GM19463 (cell line): ENCODE data around the gene ARHGDIG.
A peak's percentile ranks its signal among the peaks of the same experiment; 100 is the strongest.
"Not testable (repeated sequence)": the region's sequence is repeated elsewhere in the genome, so short reads cannot be mapped to it uniquely, and the experiment has no call there.

Experiments used
- ATAC-seq: cut with Tn5 transposase; IDR thresholded peaks from one replicate; pipeline ENCODE4 v1.9.1; 2021; ENCODE audit warnings: mild to moderate bottlenecking, moderate library complexity; ENCODE audit not compliant: unreplicated experiment

Gene ARHGDIG

DNA sequence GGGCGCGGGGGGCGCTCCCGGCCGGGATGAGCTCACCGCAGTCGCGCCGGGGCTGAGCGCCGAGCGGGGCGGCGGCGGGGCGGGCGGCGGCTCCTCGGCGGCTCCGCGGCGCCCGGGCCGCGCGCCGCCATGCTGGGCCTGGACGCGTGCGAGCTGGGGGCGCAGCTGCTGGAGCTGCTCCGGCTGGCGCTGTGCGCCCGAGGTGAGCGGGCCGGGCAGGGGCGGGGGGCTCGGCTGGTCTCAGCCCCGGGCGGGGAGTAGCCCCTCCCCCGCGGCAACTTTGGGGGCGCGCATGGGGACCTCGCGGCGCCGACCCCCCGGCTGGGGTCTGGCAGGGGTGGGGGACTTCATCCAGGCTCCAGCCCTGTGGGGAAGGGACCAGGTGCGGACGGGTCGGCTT, at the start of gene ARHGDIG:
Gene ARHGDIG (plus strand): TSS at position 40 of the 400 bp plus-strand sequence. CDS start 90 bp downstream, at position 130.
- no peak for ATAC-seq

DNA sequence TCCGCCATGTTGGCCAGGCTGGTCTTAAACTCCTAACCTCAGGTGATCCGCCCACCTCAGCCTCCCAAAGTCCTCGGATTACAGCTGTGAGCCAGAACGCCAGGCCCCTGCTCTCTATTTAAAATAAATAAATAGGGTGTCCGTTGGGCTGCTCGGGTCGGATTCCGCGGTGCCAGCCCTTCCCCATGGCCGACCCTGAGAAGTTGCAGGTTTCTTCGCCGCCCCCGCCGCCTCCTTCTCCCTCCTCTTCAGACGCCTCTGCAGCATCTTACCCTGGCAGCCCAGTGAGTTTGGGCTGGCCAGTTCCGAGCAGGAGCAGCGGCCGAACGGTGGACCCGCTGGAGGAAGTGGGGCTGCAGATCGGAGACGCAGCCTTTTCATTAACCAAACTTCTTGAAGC, 49.4 kb upstream of the ARHGDIG start:
- ATAC-seq: no peak

DNA sequence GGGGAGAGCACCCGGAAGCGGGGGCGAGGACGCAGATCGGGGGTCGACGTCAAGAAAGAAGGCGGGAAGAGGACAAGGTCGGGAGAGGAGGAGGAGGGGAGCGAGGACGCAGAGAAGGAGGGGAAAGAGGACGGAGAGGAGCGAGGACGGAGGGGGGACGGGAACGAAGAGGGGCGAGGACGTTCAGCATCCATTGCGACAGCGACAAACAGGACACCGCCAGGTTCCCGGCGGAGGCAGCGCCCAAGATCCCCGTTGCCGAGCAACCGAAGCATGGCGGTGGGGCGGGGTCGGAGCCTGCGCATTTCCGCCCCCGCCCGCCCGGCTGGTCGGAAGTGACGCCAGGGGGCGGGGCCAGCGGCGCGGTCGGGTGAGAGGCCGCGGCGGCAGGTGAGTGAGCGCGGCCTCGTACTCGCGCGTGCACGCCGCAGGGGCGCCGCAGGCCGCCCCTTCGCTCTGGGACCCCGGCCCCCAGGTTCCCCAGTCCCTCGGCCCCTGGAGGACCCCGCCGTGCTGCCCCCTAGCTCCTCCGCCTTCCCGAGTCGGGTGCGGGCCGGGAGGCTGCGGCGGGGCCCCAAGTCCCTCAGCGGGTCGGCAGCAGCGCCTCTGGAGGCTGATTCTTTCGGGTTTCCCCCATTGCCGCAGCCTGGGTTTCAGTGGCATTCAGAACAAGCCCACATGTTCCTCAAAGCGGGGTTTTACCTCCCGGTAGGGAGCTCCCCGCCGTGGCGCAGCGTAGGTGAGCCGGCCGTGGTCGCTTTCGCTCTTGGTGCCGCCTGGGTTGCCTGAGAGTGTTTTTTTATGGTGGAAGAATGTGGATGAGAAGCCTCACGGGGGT, 45.7 kb upstream of the ARHGDIG start, which contains the start of gene FAM234A:
Gene FAM234A (plus strand): TSS at position 354 of the 838 bp plus-strand sequence. CDS start 19,593 bp downstream, outside the sequence.
- peak; percentile 84 for ATAC-seq

DNA sequence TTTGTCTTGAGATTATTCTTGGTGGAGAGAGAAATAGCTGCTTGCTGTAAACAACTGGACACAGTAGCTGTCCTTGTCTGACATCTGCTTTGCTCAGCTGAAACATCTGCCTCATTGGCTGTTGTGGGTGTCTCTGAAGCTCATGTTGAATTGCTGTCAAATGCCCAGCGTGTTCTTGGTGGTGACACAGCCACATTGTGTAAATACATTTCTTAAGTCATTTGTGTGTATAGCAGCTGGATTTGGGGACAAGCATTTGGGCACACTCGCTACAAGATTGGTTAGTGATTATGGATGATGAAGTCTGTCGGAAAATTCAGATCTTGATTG, 40.5 kb upstream of the ARHGDIG start:
- ATAC-seq: no peak

DNA sequence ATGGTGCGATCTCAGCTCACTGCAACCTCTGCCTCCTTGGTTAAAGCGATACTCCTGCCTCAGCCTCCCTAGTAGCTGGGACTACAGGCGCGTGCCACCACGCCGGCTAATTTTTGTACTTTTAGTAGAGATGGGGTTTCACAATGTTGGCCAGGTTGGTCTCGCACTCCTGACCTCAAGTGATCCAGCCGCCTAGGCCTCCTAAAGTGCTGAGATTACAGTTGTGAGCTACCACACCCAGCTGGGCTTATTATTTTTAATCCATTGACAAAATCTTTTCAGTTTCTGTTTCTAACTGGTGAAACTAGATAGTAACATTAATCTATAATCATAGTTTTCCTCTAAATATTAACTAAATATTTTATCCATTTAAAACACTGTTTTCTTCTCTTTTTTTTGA, 39.8 kb upstream of the ARHGDIG start:
- no peak for ATAC-seq

DNA sequence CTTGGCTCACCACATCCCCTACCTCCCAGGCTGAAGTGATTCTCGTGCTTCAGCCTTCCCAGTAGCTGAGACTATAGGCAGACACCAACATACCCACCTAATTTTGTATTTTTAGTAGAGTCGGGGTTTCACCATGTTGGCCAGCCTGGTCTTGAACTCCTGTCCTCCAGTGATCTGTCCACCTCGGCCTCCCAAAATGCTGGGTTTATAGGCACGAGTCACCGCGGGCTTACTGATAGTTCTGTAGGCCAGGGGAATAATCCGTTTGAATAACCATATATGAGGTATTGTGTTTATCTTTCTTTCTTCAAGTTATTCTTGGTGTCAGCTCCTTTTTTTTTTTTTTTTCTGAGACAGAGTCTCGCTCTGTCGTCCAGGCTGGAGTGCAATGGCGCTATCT, 38.1 kb upstream of the ARHGDIG start:
- no peak for ATAC-seq

DNA sequence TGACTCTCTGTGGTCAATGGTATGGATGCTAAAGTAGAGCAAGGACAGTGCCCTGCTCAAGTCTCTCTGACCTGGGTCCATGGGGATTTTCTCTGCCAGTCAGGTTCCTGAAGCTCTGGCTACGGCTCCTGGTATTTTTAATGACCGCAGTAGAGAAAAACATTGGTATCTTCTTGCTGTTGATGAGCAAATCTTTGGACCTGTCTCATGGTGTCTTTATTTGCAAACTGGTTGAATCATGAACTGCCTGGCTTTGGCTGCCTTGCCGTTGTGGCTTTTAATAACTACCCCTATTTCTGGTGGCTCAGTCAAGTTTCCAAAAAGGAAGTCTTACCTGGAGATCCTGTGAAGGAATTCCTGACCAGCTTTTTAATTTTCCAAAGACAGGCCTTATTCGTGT, 37.0 kb upstream of the ARHGDIG start:
- ATAC-seq: no peak

DNA sequence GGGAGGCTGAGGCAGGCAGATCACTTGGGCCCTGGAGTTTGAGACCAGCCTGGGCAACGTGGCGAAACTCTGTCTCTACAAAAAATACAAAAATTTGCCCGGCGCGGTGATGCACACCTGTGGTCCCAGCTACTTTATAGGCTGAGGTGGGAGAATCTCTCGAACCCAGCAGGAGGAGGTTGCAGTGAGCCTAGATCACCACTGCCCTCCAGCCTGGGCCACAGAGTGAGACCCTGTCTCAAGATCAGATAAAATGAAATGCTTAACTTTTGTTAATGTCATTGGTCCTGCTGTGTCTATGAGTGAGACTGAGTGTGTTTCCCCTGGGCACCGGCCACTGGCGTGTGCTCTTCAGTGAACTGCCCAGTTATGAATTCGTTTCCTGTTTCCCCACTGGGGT, 35.3 kb upstream of the ARHGDIG start:
- no peak for ATAC-seq

DNA sequence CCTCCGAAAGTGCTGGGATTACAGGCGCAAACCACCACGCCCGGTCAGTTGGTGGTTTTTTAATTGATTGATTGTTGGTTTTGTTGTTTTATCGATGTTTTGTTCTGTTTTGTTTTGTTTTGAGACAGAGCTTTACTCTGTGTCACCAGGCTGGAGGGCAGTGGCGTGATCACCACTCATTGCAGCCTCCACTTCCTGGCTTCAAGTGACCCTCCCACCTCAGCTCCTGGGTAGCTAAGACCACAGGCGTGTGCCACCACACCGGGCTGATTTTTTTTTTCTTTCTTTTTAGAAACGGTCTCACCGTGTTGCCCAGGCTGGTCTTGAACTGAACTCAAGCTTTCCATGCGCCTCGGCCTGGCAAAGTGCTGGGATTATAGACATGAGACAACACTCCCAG, 33.4 kb upstream of the ARHGDIG start:
- ATAC-seq: no peak

DNA sequence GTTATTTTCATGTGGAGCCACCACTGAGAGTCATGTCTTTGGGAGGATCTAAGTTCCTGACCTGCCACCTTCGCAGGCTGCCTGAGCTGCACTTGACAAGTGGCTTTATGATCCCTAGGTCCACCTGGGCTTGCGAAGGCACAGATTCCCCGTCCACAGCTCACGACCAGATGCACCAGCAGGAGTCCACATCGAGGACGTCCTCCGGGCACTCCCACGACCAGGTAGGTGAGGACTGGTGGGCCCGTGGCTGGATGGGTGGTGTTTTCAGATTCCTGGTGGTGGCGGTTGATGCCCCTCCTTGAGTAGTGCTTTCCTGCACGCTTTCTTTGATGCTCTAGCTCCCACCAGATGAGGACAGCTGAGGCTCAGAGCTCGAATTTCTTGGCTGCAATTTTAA, 31.0 kb upstream of the ARHGDIG start:
- no peak for ATAC-seq

DNA sequence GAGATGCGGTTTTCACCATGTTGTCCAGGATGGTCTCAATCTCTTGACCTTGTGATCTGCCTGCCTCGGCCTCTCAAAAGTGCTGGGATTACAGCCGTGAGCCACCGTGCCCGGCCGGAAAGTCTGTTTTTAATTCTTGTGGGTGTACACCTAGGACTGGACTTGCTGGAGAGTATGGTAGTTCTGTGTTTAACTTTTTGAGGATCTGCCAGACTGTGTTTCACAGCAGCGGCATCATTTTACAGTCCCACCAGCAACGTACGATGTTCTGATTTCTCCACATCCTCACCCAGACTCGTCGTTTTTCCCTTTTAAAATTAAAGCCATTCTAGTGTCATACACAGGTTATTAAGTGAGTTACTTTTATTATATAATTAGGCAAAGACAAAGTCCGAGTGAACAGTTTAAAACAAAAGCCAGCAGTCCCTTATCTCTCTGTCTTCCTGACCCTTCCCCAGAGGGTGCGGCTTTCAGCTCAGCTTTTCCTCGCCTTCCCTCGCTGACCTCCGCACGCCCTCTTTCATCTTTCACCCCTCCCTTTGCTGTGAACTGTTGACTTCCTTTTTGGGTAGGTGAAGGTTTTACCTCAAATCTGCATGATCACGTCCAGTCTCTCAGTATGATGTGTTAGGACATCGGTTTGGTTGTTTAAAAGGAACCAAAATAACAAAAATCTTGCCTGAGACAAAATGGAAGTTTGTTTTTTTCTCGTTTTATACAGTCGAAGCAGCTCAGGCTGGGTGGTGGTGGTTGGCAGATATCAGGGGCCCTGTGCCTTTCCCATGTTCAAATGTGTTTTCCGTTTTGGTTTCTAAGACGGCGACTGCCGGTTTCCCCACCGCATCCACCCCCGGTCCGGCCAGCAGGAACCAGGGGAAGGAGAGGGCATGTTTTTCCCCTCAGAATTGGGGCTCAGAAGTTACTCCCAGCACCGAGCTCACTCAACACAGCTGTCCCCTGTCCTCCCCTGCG, 27.7 kb upstream of the ARHGDIG start:
- no peak for ATAC-seq

DNA sequence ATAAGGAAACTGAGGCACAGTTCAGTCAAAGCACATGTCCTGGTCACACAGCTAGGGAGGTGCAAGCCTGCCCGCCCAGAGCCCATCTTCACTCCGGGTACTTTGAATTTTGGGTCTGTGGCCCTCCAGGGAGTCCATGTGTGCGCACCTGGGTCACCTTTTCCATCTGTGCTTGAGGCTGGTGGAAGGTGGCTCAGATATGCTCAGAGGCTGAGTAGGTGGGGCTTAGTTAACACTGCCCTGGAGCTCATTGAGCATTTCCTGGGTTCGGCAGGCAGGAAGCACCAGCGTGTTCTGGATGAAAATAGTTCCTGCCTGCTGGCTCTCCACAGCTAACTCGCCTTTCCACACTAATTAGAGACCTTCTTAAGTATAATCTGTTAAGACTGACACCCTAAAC, 26.6 kb upstream of the ARHGDIG start:
- ATAC-seq: no peak

DNA sequence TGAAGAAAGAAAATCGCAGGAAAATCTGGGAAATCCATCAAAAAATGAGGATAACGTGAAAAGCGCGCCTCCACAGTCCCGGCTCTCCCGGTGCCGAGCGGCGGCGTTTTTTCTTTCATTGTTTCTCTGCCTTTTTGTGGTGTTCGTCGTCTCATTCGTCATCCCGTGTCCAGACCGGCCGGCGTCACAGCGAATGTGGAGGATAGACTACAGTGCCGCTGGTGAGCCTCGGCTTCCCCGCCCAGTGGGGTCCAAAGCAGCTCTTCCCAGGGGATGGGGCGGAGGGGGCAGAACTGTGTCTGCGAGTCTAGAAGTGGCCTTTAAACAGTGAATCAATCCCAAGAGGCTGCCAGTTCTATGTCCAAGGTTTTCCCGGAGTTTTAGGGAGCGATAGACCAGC, 25.9 kb upstream of the ARHGDIG start:
- ATAC-seq: no peak

DNA sequence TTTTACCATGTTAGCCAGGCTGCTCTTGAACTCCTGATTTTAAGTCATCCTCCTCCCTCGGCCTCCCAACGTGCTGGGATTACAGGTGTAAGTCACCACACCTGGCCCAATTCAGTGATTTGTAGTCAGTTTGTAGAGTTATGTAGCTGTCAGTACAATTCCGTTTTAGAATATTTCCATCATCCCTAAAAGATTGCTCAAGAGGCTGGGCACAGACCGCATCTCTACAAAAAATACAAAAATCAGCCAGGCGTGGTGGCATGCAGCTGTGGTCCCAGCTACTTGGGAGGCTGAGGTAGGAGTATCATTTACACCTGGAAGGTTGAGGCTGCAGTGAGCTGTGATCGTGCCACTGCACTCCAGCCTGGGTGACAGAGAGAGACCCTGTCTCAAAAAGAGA, 25.2 kb upstream of the ARHGDIG start:
- ATAC-seq: no peak

DNA sequence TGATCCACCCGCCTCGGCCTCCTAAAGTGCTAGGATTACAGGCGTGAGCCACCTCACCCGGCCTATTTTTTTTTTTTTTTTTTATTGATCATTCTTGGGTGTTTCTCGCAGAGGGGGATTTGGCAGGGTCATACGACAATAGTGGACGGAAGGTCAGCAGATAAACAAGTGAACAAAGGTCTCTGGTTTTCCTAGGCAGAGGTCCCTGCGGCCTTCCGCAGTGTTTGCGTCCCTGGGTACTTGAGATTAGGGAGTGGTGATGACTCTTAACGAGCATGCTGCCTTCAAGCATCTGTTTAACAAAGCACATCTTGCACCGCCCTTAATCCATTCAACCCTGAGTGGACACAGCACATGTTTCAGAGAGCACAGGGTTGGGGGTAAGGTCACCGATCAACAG, 22.3 kb upstream of the ARHGDIG start:
- not testable (repeated sequence) for ATAC-seq

DNA sequence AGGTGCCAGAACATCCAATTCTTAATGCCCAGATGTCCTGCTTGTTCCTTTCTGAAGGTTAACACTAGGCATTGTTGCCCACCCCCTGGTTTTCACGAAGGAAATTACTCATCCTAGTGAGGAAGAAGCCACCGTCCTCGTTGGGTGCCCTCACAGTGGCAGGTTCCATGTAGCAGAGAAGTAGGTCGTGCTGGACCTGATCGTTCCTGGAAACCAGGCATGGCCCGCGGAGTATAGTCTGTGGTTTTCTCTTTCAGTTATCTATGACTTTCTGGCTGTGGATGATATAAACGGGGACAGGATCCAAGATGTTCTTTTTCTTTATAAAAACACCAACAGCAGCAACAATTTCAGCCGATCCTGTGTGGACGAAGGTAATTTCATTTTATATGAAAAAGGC, 21.2 kb upstream of the ARHGDIG start:
- no peak for ATAC-seq

DNA sequence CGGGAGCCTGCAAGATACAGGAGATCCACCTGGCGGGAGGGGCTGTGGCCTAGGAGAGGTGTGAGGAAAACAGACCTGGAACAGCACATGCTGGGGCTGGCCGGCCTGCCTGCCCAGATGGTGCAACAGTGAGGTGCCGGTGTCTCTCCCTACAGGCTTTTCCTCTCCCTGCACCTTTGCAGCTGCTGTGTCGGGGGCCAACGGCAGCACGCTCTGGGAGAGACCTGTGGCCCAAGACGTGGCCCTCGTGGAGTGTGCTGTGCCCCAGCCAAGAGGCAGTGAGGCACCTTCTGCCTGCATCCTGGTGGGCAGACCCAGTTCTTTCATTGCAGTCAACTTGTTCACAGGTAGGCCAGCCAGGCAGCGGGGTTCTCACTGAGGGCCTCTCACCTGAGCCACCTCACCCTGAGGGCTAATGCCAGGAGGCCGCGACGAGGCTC, 20.6 kb upstream of the ARHGDIG start:
- ATAC-seq: no peak

DNA sequence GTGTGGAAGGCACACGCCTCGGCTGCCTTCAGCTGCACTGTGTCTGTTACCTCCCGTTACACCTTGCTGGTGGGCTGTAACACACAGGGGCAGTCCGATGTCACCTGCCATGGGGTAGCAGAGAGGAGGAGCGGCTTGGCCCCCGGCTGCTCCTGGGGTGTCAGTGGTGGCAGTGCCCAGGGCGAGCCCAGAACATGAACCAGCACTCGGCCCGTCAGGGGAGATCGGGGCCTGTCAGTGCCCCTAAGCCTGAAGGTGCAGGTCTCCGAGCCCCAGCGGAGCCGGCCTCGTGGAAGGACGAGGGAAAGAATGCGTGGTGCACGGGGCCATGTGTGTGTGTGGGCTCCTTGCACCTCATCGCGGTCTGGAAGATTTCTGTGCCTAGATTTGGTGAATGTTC, 20.1 kb upstream of the ARHGDIG start:
- ATAC-seq: no peak

DNA sequence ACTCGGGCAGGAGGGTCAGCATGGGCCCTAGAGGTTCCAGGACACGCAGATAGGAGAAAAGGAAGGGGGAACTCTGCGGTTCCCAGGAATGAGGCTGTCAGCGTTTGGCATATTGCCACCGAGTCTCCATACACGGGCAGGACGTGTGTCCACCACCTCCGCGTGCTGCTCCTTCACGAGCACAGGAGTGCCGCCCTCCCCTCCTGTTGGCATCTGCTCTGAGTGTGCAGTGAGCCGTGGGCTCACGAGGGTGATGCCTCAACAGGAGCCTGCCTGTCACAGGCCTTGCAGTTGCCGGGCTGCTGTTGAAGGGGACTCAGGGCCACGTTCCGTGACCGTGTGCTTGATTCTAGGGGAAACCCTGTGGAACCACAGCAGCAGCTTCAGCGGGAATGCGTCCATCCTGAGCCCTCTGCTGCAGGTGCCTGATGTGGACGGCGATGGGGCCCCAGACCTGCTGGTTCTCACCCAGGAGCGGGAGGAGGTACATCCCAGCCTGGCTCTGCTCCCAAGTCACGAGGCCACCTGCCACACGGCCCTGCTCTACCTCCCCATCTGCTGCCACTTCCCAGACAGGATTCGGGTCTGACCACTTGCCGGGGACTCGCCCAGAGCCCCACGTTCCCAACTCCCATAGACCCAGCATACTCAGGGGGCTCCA, 19.2 kb upstream of the ARHGDIG start:
- ATAC-seq: no peak

DNA sequence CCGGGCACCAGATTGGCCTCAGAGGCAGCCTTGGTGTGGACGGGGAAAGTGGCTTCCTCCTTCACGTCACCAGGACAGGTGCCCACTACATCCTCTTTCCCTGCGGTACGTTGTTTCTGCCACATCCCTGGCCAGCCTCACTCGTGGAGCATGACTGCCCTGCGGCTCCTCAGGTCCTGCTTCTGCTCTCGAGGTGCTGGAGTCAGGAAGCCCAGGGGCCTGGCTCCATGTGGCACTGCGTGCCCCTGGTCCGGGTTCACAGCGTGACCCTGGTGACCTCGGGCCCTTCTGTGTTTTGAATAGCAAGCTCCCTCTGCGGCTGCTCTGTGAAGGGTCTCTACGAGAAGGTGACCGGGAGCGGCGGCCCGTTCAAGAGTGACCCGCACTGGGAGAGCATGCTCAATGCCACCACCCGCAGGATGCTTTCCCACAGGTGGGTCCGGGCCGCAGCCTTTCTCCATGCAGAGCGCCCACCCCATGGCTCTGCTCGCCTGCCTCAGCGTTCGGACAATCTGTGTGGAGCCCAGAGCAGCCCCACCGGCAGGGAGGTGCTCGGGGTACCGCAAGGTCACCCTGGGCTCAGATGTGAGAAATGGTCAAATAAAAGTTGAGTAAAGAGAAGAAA, 18.2 kb upstream of the ARHGDIG start:
- no peak for ATAC-seq
